Suprapubic skin (tissue), 4 donors: Measurements from ENCODE around the gene HOXC9. TPM values are rescaled to one million over a fixed set of nuclear protein-coding genes. Genes with fewer than 3 reads are reported as not detected.

Source experiments
- DNase-seq, 2 donors: peaks; one replicate each; pipeline ENCODE4 v3.0.0-alpha.2; 2019; ENCODE audit warnings: low spot score in 2 of 2
- H3K27ac ChIP-seq: fragments of 200-600 bp; sonication (generic); one replicate; pipeline ENCODE4 v1.5.1; 2019
- H3K27me3 ChIP-seq: fragments of 200-600 bp; sonication (generic); one replicate; pipeline ENCODE4 v1.5.1; 2019
- H3K36me3 ChIP-seq: fragments of 200-600 bp; sonication (generic); one replicate; pipeline ENCODE4 v1.5.1; 2019
- H3K4me1 ChIP-seq: fragments of 200-600 bp; sonication (generic); one replicate; pipeline ENCODE4 v1.5.1; 2019
- H3K4me3 ChIP-seq: fragments of 200-600 bp; sonication (generic); one replicate; pipeline ENCODE4 v1.5.1; 2019; ENCODE audit warnings: mild to moderate bottlenecking
- H3K9me3 ChIP-seq: fragments of 200-600 bp; sonication (generic); one replicate; pipeline ENCODE4 v1.5.1; 2019
- EP300 ChIP-seq: sonication (generic); formaldehyde crosslinking; IDR thresholded peaks from one replicate; pipeline ENCODE4 v1.6.1; 2017; ENCODE audit warnings: antibody characterized with exemption
- POLR2A ChIP-seq, 2 donors: fragments of 450-650 bp; IDR thresholded peaks; one replicate each; pipeline ENCODE4 v1.6.1; 2017; ENCODE audit warnings: antibody characterized with exemption in 2 of 2, mild to moderate bottlenecking in 2 of 2, moderate library complexity in 2 of 2
- POLR2AphosphoS5 ChIP-seq, 3 donors: sonication (generic); formaldehyde crosslinking; IDR thresholded peaks; one replicate each; pipeline ENCODE4 v1.6.1; 2017; ENCODE audit warnings: antibody characterized with exemption in 3 of 3
- whole genome bisulfite sequencing: methylation state at CpG from one replicate; pipeline ENCODE4 v1.1.5; 2018; 5-methylcytosine and 5-hydroxymethylcytosine counted together
- total RNA-seq, 4 donors: library from RNA; depleted of rRNA; stranded (reverse); fragments of >200 nt; gene quantifications; one replicate each; pipeline ENCODE4 v1.1.0, GENCODE V29; 2016
- TF ChIP-seq, protein P1 (sequence below), 2 donors: fragments of 200-600 bp in 1 of 2; fragments of 450-650 bp in 1 of 2; sonication (generic) in 1 of 2; IDR thresholded peaks; one replicate each; pipeline ENCODE4 v1.5.1; 2016 to 2019; ENCODE audit warnings: antibody characterized with exemption in 2 of 2, mild to moderate bottlenecking in 1 of 2, moderate library complexity in 1 of 2

Gene HOXC9
- total RNA-seq, 4 donors from 2014 or later, result 4.9 to 12.2 (median 6.1) TPM

DNA sequence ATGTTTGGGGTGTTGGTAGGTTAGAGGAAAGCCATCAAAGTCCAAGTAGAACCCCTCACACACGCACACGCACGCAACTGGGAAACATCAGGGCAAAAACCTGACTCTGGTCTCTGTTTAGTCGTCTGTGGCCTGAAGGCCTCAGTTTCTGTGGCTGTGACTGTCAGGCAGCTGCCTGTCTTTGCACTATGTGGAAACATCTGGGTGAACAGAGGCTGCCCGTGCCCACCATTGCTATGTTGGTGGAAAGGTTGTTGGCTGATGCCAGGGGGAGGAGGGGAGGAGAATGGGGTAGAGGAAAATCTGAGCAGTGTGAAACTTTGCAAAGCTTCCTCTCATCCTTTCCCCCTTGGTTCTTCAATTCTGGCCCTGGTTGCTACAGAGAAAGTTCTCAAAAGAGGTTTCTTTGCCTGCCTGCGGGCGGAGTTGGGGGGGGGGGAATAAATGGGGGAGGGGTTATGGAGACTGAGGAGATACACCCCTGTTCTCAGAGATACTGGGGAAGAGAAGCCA lies 7.5 kb upstream of the HOXC9 start:
- no peak for DNase-seq
- Histone ChIP-seq H3K27ac (peak overlapping the region; percentile 98), H3K36me3 (no peaks in the 10 kb centered on the region), H3K4me3 (no peak overlapping the region), H3K27me3 (peaks cover 22% of the 10 kb centered on the region), H3K4me1 (peaks cover 92% of the 10 kb centered on the region), H3K9me3 (no peaks in the 10 kb centered on the region)
- TF ChIP-seq POLR2AphosphoS5 (IDR thresholded peaks at IDR 0.05) (no peak), POLR2A (IDR thresholded peaks at IDR 0.05) (no peak)
- WGBS, result 49% methylated on average over 7 of the region's 7 CpGs

GRCh38 chr12:53993162-53994008 lies 6.6 kb upstream of the HOXC9 start:
- H3K36me3 ChIP-seq, result no peaks in the 10 kb centered on the region
- TF ChIP-seq POLR2A (IDR thresholded peaks at IDR 0.05), result no peak
- TF ChIP-seq, protein P1, sequence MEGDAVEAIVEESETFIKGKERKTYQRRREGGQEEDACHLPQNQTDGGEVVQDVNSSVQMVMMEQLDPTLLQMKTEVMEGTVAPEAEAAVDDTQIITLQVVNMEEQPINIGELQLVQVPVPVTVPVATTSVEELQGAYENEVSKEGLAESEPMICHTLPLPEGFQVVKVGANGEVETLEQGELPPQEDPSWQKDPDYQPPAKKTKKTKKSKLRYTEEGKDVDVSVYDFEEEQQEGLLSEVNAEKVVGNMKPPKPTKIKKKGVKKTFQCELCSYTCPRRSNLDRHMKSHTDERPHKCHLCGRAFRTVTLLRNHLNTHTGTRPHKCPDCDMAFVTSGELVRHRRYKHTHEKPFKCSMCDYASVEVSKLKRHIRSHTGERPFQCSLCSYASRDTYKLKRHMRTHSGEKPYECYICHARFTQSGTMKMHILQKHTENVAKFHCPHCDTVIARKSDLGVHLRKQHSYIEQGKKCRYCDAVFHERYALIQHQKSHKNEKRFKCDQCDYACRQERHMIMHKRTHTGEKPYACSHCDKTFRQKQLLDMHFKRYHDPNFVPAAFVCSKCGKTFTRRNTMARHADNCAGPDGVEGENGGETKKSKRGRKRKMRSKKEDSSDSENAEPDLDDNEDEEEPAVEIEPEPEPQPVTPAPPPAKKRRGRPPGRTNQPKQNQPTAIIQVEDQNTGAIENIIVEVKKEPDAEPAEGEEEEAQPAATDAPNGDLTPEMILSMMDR (IDR thresholded peaks at IDR 0.05), result no peak
- no peak for TF ChIP-seq POLR2AphosphoS5 (IDR thresholded peaks at IDR 0.05)
- no peak for TF ChIP-seq EP300
- peak overlapping the region; percentile 98 for H3K27ac ChIP-seq
- H3K4me1 ChIP-seq, result peaks cover 92% of the 10 kb centered on the region
- DNase-seq, result no peak
- peak overlapping the region; percentile 67 for H3K4me3 ChIP-seq
- H3K27me3 ChIP-seq, result peaks cover 17% of the 10 kb centered on the region
- 47% methylated on average over 17 of the region's 18 CpGs for WGBS
- H3K9me3 ChIP-seq, result no peaks in the 10 kb centered on the region

- DNase-seq, result no peak
- 10% methylated on average over 19 of the region's 19 CpGs for WGBS
- Histone ChIP-seq H3K27me3 (peaks cover 15% of the 10 kb centered on the region), H3K9me3 (no peaks in the 10 kb centered on the region), H3K36me3 (no peaks in the 10 kb centered on the region), H3K4me1 (peaks cover 92% of the 10 kb centered on the region), H3K27ac (peak overlapping the region; percentile 98), H3K4me3 (peak overlapping the region; percentile 67)
- TF ChIP-seq POLR2A (IDR thresholded peaks at IDR 0.05), result no peak
- TF ChIP-seq POLR2AphosphoS5 (IDR thresholded peaks at IDR 0.05), result no peak
- TF ChIP-seq, protein P1 (IDR thresholded peaks at IDR 0.05), result no peak
- no peak for TF ChIP-seq EP300
These were observed 6.0 kb upstream of the HOXC9 start for GRCh38 chr12:53994009-53994263.

GRCh38 chr12:53994264-53995001 lies 5.5 kb upstream of the HOXC9 start:
- WGBS, result 3% methylated on average over 58 of the region's 60 CpGs
- peak overlapping the region; percentile 67 for H3K4me3 ChIP-seq
- H3K27me3 ChIP-seq, result peaks cover 11% of the 10 kb centered on the region
- DNase-seq, result no peak
- H3K36me3 ChIP-seq, result no peaks in the 10 kb centered on the region
- peaks cover 91% of the 10 kb centered on the region for H3K4me1 ChIP-seq
- no peaks in the 10 kb centered on the region for H3K9me3 ChIP-seq
- TF ChIP-seq, protein P1 (IDR thresholded peaks at IDR 0.05), result no peak
- TF ChIP-seq POLR2A (IDR thresholded peaks at IDR 0.05) (no peak), EP300 (no peak), POLR2AphosphoS5 (IDR thresholded peaks at IDR 0.05) (no peak)
- H3K27ac ChIP-seq, result peak overlapping the region; percentile 98

GRCh38 chr12:53995002-53995377 lies 5.0 kb upstream of the HOXC9 start:
- DNase-seq, result no peak
- H3K27me3 ChIP-seq, result peaks cover 11% of the 10 kb centered on the region
- no peaks in the 10 kb centered on the region for H3K36me3 ChIP-seq
- H3K27ac ChIP-seq, result peak overlapping the region; percentile 98
- H3K9me3 ChIP-seq, result no peaks in the 10 kb centered on the region
- 0% methylated on average over 9 of the region's 17 CpGs for WGBS
- H3K4me1 ChIP-seq, result peaks cover 86% of the 10 kb centered on the region
- peak overlapping the region; percentile 67 for H3K4me3 ChIP-seq
- TF ChIP-seq POLR2A (IDR thresholded peaks at IDR 0.05) (no peak), EP300 (no peak), POLR2AphosphoS5 (IDR thresholded peaks at IDR 0.05) (no peak)
- TF ChIP-seq, protein P1 (IDR thresholded peaks at IDR 0.05), result no peak
